Measurements from ENCODE around the gene USP6NL.

USP6NL gene

GRCh38 chr10:11429439-11430052 is 181.9 kb downstream of the USP6NL start:
- DNase-seq = no peak

GRCh38 chr10:11425676-11426075 is 185.8 kb downstream of the USP6NL start:
- no peak for DNase-seq

- no peak for DNase-seq
These were observed 186.2 kb downstream of the USP6NL start for GRCh38 chr10:11425296-11425610.

GRCh38 chr10:11424456-11425295 is 186.8 kb downstream of the USP6NL start:
- peak in 27 of 51 donors; percentile 3 to 55 (median 24) for DNase-seq

- DNase-seq = no peak
These were observed 194.5 kb downstream of the USP6NL start for GRCh38 chr10:11416974-11417373.

GRCh38 chr10:11415095-11415494 is 196.4 kb downstream of the USP6NL start:
- no peak for DNase-seq

GRCh38 chr10:11414314-11415038 is 197.0 kb downstream of the USP6NL start:
- DNase-seq = no peak

- DNase-seq = no peak
These were observed 199.4 kb downstream of the USP6NL start for GRCh38 chr10:11411926-11412545.

GRCh38 chr10:11409357-11409756 is 202.1 kb downstream of the USP6NL start:
- no peak for DNase-seq

- no peak for DNase-seq
These were observed 203.5 kb downstream of the USP6NL start for GRCh38 chr10:11407939-11408338.

- no peak for DNase-seq
These were observed 204.7 kb downstream of the USP6NL start for GRCh38 chr10:11406746-11407145.

GRCh38 chr10:11404901-11405300 is 206.5 kb downstream of the USP6NL start:
- no peak for DNase-seq

Data from hypothalamus (tissue), 51 donors.